GM13976 (cell line): ENCODE data around the gene EFNA5.

ENCODE experiments used
- DNase-seq: peaks from one replicate; pipeline ENCODE4 v3.0.0; 2012; ENCODE audit warnings: low spot score
- in situ Hi-C: fragments of 300-500 bp; cut with MboI; formaldehyde crosslinking; loops from one replicate; pipeline ENCODE4 v1.12.0; 2022; ENCODE audit warnings: low sequenced_read_pairs, mixed read lengths, inconsistent platforms; ENCODE audit not compliant: unreplicated experiment
- TF ChIP-seq, protein P1 (sequence below): IDR thresholded peaks from 2 replicates; pipeline ENCODE4 v1.5.1; 2012; ENCODE audit warnings: borderline replicate concordance, mild to moderate bottlenecking; ENCODE audit not compliant: insufficient read depth; ENCODE audit errors: extremely low read depth, missing control alignments, control extremely low read depth

EFNA5 gene

DNA sequence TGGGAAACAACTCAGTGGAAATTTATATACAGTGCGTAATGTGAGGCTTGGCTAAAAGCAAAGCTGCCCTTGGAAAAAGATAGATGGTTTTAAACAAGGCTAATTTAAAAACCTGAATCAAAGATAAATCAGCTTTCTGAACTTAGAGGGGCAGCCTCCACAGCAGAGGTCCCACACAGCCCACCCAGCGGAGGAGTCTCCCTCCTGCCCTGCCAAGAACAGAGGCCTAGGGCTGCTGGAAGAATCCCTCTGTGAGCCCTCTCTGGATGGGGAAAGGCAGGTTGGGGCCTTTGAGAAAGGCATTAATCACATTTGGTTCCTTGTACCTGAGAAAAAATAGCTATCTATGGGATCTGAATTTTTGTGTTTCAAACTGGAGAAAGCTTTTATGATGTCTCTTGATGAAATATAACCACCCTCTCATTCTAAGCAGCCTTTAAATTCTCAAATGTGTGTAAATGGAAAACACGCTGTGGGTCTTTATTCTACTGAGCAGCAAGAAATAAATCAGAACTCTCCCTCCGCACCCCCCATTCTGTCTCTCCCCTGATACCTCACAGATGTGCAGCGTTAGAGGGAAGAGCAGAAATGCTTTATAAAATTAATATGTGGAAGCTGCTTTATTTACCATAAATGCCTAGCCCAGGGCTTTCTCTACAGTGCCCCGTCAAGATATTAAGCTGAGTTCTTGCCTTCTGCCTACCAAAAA lies 329.2 kb downstream of the EFNA5 start:
- TF ChIP-seq, protein P1, sequence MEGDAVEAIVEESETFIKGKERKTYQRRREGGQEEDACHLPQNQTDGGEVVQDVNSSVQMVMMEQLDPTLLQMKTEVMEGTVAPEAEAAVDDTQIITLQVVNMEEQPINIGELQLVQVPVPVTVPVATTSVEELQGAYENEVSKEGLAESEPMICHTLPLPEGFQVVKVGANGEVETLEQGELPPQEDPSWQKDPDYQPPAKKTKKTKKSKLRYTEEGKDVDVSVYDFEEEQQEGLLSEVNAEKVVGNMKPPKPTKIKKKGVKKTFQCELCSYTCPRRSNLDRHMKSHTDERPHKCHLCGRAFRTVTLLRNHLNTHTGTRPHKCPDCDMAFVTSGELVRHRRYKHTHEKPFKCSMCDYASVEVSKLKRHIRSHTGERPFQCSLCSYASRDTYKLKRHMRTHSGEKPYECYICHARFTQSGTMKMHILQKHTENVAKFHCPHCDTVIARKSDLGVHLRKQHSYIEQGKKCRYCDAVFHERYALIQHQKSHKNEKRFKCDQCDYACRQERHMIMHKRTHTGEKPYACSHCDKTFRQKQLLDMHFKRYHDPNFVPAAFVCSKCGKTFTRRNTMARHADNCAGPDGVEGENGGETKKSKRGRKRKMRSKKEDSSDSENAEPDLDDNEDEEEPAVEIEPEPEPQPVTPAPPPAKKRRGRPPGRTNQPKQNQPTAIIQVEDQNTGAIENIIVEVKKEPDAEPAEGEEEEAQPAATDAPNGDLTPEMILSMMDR: no peak
- no peak for DNase-seq
- in situ Hi-C loops: no loop called here

DNA sequence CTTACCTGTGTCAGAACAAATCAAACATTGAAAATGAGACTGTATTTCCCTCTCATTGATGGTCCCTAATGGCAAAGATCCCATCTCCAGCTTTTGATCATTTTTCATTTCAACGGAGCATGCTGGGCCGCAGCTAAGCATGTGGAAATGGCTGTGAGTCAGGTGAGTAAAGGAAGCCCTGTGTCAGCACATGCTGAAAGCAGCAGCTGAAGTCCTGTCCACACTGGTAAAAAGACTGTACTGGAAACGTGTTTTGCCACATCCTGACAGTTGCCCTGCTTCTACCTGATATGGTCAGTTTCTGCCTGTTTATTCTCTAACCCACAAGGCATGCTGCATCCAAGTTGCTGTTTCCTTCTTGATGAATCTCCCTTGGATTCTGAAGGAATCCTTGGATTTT lies 330.1 kb downstream of the EFNA5 start:
- in situ Hi-C loops: no loop called here
- no peak for DNase-seq
- TF ChIP-seq, protein P1: no peak

DNA sequence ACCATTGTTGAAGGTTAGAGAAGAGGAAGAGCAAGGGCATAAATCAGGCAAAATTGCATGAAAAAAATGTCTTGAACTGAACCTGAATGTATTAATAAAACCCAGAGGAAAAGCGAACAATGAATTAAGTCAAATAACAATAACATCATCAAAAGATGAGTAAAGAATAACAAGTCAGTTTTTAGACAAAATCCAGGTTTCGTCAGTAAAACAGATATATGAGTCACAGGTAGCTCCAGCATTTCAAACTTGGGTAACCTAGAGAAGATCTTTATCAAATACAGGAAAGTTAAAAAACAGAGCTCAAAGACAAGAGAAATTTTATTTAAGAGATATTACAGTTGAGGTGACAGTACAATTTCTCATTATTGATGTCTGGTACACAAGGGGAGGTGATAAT lies 332.4 kb downstream of the EFNA5 start:
- TF ChIP-seq, protein P1: no peak
- DNase-seq: no peak

DNA sequence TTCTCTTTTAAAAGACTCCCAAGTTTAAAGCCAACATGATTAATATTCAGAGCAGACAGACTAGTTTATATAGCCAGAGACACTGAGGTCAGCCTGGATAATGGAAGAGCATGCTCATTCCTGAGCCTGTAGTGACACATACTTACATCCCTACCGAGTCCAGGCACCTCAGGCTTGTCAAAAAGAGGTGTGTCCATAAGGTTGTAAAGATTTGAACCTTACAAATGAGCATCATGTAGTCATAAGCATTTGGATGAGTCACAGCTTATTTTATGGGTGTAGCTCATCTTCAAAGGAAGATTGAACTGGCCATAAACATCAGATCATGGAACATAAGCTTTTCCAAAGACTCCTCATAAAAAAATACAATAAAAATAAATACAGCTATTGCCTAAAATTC lies 333.5 kb downstream of the EFNA5 start:
- no peak for DNase-seq
- in situ Hi-C loops: no loop called here
- TF ChIP-seq, protein P1: no peak

More for the DNA sequence above, 332.4 kb downstream of the EFNA5 start:
- in situ Hi-C loops: no loop called here

DNA sequence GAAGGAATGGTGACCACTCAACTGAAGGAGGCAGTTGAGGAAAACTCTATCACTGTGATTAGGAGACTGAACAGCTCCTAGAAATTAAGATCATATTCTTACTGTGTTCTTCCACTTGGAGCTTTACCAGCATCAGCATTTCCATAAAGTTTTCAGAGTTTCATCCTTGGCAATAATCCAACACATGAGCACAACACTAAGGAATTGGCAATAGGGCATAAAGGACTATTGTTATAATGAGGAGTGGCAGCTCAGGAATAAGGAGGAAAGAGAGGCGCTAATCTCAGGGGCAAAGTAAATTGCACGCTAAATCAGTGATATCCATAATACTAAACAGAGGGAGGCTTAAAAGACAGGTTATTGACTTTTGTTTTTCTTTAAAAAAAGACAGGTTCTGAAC lies 338.9 kb downstream of the EFNA5 start:
- no peak for DNase-seq

DNA sequence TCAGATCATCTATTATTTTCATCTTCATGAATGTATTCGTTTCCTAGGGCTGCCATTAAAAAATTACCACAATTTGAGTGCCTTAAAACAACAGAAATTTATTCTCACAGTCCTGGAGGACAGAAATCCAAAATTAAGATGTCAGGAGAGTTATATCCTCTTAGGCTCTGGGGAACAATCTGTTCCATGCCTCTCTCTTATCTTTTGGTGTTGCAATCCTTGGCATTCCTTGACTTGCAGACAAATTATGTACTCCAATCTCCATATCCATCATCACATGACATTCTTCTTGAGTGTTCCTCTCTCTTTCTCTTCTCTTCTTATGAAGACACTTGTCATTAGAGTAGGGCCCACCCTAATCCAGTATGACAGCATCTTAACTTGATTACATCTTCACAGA lies 339.4 kb downstream of the EFNA5 start:
- no peak for DNase-seq
- TF ChIP-seq, protein P1: no peak
- in situ Hi-C loops: no loop called here

More for the DNA sequence above, 338.9 kb downstream of the EFNA5 start:
- TF ChIP-seq, protein P1: no peak
- in situ Hi-C loops: no loop called here
